K562 (cell line): ENCODE measurements around the gene EMP2. TPM values are rescaled to one million over a fixed set of nuclear protein-coding genes. Genes with fewer than 3 reads are reported as not detected.

Experiments used
- CBX3 ChIP-seq, 2 experiments: IDR thresholded peaks; 1 replicate in 1 of 2; 2 replicates in 1 of 2; pipeline ENCODE4 v1.6.1; 2012; ENCODE audit warnings: inconsistent platforms in 2 of 2, low read length in 2 of 2, borderline replicate concordance in 1 of 2, control low read depth in 1 of 2
- CBX8 ChIP-seq: fragments of 200-600 bp; sonication (generic); IDR thresholded peaks from 2 replicates; pipeline ENCODE4 v1.6.1; 2012; ENCODE audit warnings: borderline replicate concordance, mixed run types, low read depth, mild to moderate bottlenecking, moderate library complexity, mixed read lengths, low read length, control low read depth, inconsistent platforms; ENCODE audit not compliant: poor library complexity, severe bottlenecking; ENCODE audit errors: extremely low read depth
- CCAR2 ChIP-seq: fragments of 200-400 bp; formaldehyde crosslinking; IDR thresholded peaks from 2 replicates; pipeline ENCODE4 v1.6.1; 2017; ENCODE audit warnings: mild to moderate bottlenecking, low read depth, low read length
- CEBPB ChIP-seq: fragments of 450-650 bp; IDR thresholded peaks from 2 replicates; pipeline ENCODE4 v1.6.1; 2016; ENCODE audit warnings: missing genetic modification characterization, missing compliant biosample characterization
- CHD2 ChIP-seq: IDR thresholded peaks from 2 replicates; pipeline ENCODE4 v1.6.1; 2011; ENCODE audit warnings: low read depth, low read length
- ESRRA ChIP-seq: fragments of 450-650 bp; IDR thresholded peaks from 2 replicates; pipeline ENCODE4 v1.6.1; 2014; ENCODE audit warnings: low read depth, mild to moderate bottlenecking, moderate library complexity, borderline replicate concordance
- EWSR1 ChIP-seq: fragments of 450-650 bp; IDR thresholded peaks from 2 replicates; pipeline ENCODE4 v1.6.1; 2018; ENCODE audit warnings: borderline replicate concordance, mild to moderate bottlenecking, low read depth, moderate library complexity; ENCODE audit not compliant: partially characterized antibody
- GABPB2 ChIP-seq: fragments of 250-450 bp; sonication (Bioruptor Pico); conservative IDR thresholded peaks from 2 replicates; pipeline ENCODE4 v1.5.1; 2021; ENCODE audit warnings: mild to moderate bottlenecking
- HNRNPL ChIP-seq: fragments of 200-400 bp; formaldehyde crosslinking; IDR thresholded peaks from 2 replicates; pipeline ENCODE4 v1.6.1; 2017; ENCODE audit warnings: low read depth, mild to moderate bottlenecking, low read length
- ILF3 ChIP-seq: fragments of 450-650 bp; IDR thresholded peaks from 2 replicates; pipeline ENCODE4 v1.6.1; 2018; ENCODE audit warnings: antibody characterized with exemption, mild to moderate bottlenecking, moderate library complexity, borderline replicate concordance
- KAT7 ChIP-seq: sonication (generic); formaldehyde crosslinking; IDR thresholded peaks from 2 replicates; pipeline ENCODE4 v1.8.0; 2022; ENCODE audit warnings: missing genetic modification reagents, mild to moderate bottlenecking, borderline replicate concordance
- KDM5B ChIP-seq: fragments of 200-600 bp; sonication (generic); IDR thresholded peaks from 2 replicates; pipeline ENCODE4 v1.6.1; 2012; ENCODE audit warnings: low read depth, mild to moderate bottlenecking, moderate library complexity, low read length, control low read depth, inconsistent platforms; ENCODE audit not compliant: insufficient replicate concordance
- MAFF ChIP-seq: IDR thresholded peaks from 2 replicates; pipeline ENCODE4 v1.6.1; 2012; ENCODE audit warnings: low read length, improper control_type of control experiment
- MCM7 ChIP-seq, 2 experiments: fragments of 450-650 bp; IDR thresholded peaks; 2 replicates each; pipeline ENCODE4 v1.6.1; 2016 to 2018
- MECOM ChIP-seq: fragments of 250-450 bp; sonication (Bioruptor Pico); IDR thresholded peaks from 2 replicates; pipeline ENCODE4 v1.8.0; 2022; ENCODE audit warnings: inconsistent platforms
- PHF20 ChIP-seq: fragments of 450-650 bp; IDR thresholded peaks from 2 replicates; pipeline ENCODE4 v1.6.1; 2018; ENCODE audit not compliant: partially characterized antibody
- PURB ChIP-seq: sonication (generic); formaldehyde crosslinking; IDR thresholded peaks from 2 replicates; pipeline ENCODE4 v1.9.0; 2021; ENCODE audit warnings: low read depth, mild to moderate bottlenecking, missing genetic modification reagents
- RBM17 ChIP-seq: fragments of 200-400 bp; formaldehyde crosslinking; IDR thresholded peaks from 2 replicates; pipeline ENCODE4 v1.6.1; 2017; ENCODE audit warnings: low read depth, mild to moderate bottlenecking, low read length, borderline replicate concordance
- SLC30A9 ChIP-seq: fragments of 250-450 bp; sonication (Bioruptor Pico); IDR thresholded peaks from 2 replicates; pipeline ENCODE4 v1.8.0; 2022; ENCODE audit warnings: mild to moderate bottlenecking, moderate library complexity
- SNIP1 ChIP-seq: fragments of 450-650 bp; IDR thresholded peaks from 2 replicates; pipeline ENCODE4 v1.7.1; 2017; ENCODE audit warnings: low read depth, mild to moderate bottlenecking
- TAF15 ChIP-seq: fragments of 200-400 bp; formaldehyde crosslinking; IDR thresholded peaks from 2 replicates; pipeline ENCODE4 v1.6.1; 2017; ENCODE audit warnings: mild to moderate bottlenecking, low read depth, low read length, moderate library complexity
- TRIM24 ChIP-seq, 2 experiments: fragments of 450-650 bp; IDR thresholded peaks; 2 replicates each; pipeline ENCODE4 v1.6.1; 2016
- ZNF316 ChIP-seq: fragments of 450-650 bp; IDR thresholded peaks from 2 replicates; pipeline ENCODE4 v1.6.1; 2016
- ZNF444 ChIP-seq: fragments of 250-450 bp; sonication (Bioruptor Pico); IDR thresholded peaks from 2 replicates; pipeline ENCODE4 v1.4.0; 2020; ENCODE audit warnings: mild to moderate bottlenecking, moderate library complexity
- ZNF75A ChIP-seq: fragments of 450-650 bp; formaldehyde crosslinking; IDR thresholded peaks from 2 replicates; pipeline ENCODE4 v1.4.0; 2020; ENCODE audit warnings: mild to moderate bottlenecking
- polyA plus RNA-seq, 8 experiments: library from polyadenylated mRNA; depleted of rRNA in 4 of 8; stranded (reverse) in 5 of 8; unstranded in 3 of 8; fragments of >200 nt; fragmentation: Nextera tagmentation in 2 of 8; fragmentation: Illumina TruSeq in 1 of 8; extraction: Ambion mirVana in 2 of 8; extraction: Trizol in 1 of 8; gene quantifications; 2 replicates each; pipeline versions ENCODE4 v1.2.1 to v1.2.3, GENCODE V29; 2011 to 2014; ENCODE audit warnings: inconsistent platforms in 1 of 8, missing spikeins in 1 of 8
- total RNA-seq, 7 experiments: library from RNA; depleted of rRNA in 6 of 7; stranded (reverse); fragments of >200 nt in 6 of 7; fragmentation: Illumina TruSeq in 2 of 7; extraction: Trizol in 2 of 7; gene quantifications; 2 replicates each; pipeline versions ENCODE4 v1.2.1 to v1.2.3, GENCODE V29; 2011 to 2021; ENCODE audit warnings: low replicate concordance in 1 of 7
- TF ChIP-seq, protein P1 (sequence below), 2 experiments: fragments of 450-650 bp; IDR thresholded peaks; 2 replicates each; pipeline ENCODE4 v1.6.1; 2016
- TF ChIP-seq, protein P2 (sequence below): fragments of 250-450 bp; sonication (Bioruptor Pico); IDR thresholded peaks from 2 replicates; pipeline ENCODE4 v1.8.0; 2021; ENCODE audit warnings: moderate library complexity, mild to moderate bottlenecking, inconsistent platforms
- TF ChIP-seq, protein P3 (sequence below): IDR thresholded peaks from 2 replicates; pipeline ENCODE4 v1.6.1; 2011; ENCODE audit not compliant: insufficient read length; ENCODE audit errors: extremely low read depth

The EMP2 gene
- total and polyA plus RNA-seq, 9 of the 15 experiments (the other 6 are each of a cell fraction or from before 2014, with no cell fraction given), result 0.73 to 6.2 (median 3.1) TPM

DNA sequence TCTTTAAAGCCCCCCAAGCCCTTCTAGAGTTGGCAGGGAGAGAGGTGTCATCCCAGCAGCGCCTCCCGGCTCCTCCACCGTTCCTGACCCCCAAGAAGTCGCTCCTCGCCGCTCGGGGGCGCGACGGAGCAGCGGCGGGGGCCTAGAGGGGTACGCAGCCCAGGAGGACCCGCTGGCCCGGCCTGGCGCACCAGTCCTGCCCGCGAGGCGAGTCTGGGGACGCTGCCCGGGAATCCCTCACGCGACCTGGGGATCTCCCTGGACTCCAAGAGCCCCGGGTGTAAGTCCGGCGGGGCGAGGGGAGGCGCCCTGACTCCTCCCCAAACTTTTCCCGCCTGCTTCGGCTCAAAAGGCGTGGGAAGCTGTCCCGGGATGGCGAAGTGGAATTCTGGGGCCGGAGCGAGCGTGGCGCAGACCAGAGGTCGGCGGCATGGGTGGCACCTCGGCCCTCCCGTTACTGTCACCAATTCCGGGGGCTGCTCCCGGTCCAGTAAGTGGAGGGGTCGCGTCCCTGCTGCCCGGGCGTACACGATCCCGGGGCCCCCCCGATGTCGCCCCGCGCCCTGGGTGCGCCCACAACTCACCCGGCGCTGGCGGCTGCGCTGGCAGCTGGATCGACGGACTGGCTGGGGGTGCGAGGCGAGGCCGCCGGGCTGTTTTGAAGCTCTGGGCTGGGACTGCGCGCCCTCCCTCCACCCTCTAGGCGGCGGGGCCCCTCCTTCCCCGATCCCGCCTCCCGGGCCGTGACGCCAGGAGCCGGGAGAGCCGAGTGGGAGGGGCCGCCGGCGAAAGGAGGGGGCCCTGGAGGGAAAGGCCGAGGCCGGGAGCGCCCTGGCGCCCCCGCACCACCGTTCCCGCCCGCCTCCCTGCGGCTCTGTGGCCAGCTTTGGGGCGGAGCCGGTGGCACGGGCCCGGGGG, at the start of gene EMP2 (continued):
- TF ChIP-seq ILF3, result no peak
- no peak for TF ChIP-seq SLC30A9 (CRISPR knock-in tag)
- TF ChIP-seq, protein P1, sequence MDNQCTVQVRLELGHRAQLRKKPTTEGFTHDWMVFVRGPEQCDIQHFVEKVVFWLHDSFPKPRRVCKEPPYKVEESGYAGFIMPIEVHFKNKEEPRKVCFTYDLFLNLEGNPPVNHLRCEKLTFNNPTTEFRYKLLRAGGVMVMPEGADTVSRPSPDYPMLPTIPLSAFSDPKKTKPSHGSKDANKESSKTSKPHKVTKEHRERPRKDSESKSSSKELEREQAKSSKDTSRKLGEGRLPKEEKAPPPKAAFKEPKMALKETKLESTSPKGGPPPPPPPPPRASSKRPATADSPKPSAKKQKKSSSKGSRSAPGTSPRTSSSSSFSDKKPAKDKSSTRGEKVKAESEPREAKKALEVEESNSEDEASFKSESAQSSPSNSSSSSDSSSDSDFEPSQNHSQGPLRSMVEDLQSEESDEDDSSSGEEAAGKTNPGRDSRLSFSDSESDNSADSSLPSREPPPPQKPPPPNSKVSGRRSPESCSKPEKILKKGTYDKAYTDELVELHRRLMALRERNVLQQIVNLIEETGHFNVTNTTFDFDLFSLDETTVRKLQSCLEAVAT (IDR thresholded peaks at IDR 0.05), result no peak
- no peak for TF ChIP-seq ZNF75A
- TF ChIP-seq, protein P2, sequence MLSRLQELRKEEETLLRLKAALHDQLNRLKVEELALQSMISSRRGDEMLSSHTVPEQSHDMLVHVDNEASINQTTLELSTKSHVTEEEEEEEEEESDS (CRISPR knock-in tag), result no peak
- TF ChIP-seq SNIP1, result no peak
- no peak for TF ChIP-seq CHD2
- TF ChIP-seq KDM5B, result peak; percentile 61
- TF ChIP-seq ZNF316, result no peak
- TF ChIP-seq MCM7 (IDR thresholded peaks at IDR 0.05), result no peak
- TF ChIP-seq MECOM, result no peak
- TF ChIP-seq RBM17, result no peak
- no peak for TF ChIP-seq EWSR1
- no peak for TF ChIP-seq CCAR2
- no peak for TF ChIP-seq TRIM24 (IDR thresholded peaks at IDR 0.05)
- TF ChIP-seq CEBPB (tag), result no peak
- TF ChIP-seq ZNF444, result no peak
- TF ChIP-seq HNRNPL, result 0 out of 2 replicates have a peak, but pooled peaks have one; percentile 40
- no peak for TF ChIP-seq GABPB2 (CRISPR knock-in tag)
- TF ChIP-seq PURB (CRISPR knock-in tag), result no peak
- TF ChIP-seq, protein P3, sequence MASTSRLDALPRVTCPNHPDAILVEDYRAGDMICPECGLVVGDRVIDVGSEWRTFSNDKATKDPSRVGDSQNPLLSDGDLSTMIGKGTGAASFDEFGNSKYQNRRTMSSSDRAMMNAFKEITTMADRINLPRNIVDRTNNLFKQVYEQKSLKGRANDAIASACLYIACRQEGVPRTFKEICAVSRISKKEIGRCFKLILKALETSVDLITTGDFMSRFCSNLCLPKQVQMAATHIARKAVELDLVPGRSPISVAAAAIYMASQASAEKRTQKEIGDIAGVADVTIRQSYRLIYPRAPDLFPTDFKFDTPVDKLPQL, result no peak
- TF ChIP-seq PHF20, result no peak
- TF ChIP-seq ESRRA, result no peak
- TF ChIP-seq CBX8, result no peak
- no peak for TF ChIP-seq TAF15
- no peak for TF ChIP-seq CBX3 (IDR thresholded peaks at IDR 0.05; ENCODE audit: borderline replicate concordance in 1 of 2, low read length in 2 of 2)
- TF ChIP-seq KAT7 (CRISPR knock-in tag), result no peak
- TF ChIP-seq MAFF, result no peak
